Heart left ventricle (tissue), 16 donors: ENCODE results near the gene THSD4. TPM values are rescaled to one million over a fixed set of nuclear protein-coding genes. Genes with fewer than 3 reads are reported as not detected.

Experiments used
- ATAC-seq, 4 donors: fragments of 200-7000 bp; cut with Tn5 transposase; one replicate each; pipeline ENCODE4 v1.9.1; 2020 to 2022; ENCODE audit warnings: moderate library complexity in 4 of 4, mild to moderate bottlenecking in 3 of 4, moderate number of reproducible peaks in 1 of 4
- DNase-seq, 5 donors: peaks; one replicate each; pipeline ENCODE4 v3.0.0-alpha.2; 2020
- H3K27ac ChIP-seq, 12 donors: fragments of 200-600 bp; sonication (generic) in 4 of 12; one replicate each; pipeline versions ENCODE4 v1.5.0 to v1.8.0; 2016 to 2022; ENCODE audit warnings: mild to moderate bottlenecking in 2 of 12
- H3K27me3 ChIP-seq, 9 donors: fragments of 200-600 bp; sonication (generic) in 2 of 9; one replicate each; pipeline versions ENCODE4 v1.5.1 to v1.8.0; 2016 to 2022; ENCODE audit warnings: mild to moderate bottlenecking in 3 of 9
- H3K36me3 ChIP-seq, 9 donors: fragments of 200-600 bp; sonication (generic) in 2 of 9; one replicate each; pipeline versions ENCODE4 v1.5.0 to v1.8.0; 2018 to 2022; ENCODE audit warnings: mild to moderate bottlenecking in 2 of 9
- H3K4me1 ChIP-seq, 12 donors: fragments of 200-600 bp; sonication (generic) in 4 of 12; one replicate each; pipeline versions ENCODE4 v1.5.0 to v1.8.0; 2016 to 2022; ENCODE audit warnings: mild to moderate bottlenecking in 3 of 12
- H3K4me3 ChIP-seq, 12 donors: fragments of 200-600 bp; sonication (generic) in 4 of 12; one replicate each; pipeline versions ENCODE4 v1.5.0 to v1.8.0; 2017 to 2022; ENCODE audit warnings: mild to moderate bottlenecking in 9 of 12, moderate library complexity in 4 of 12
- H3K9me3 ChIP-seq, 12 donors: fragments of 200-600 bp; sonication (generic) in 4 of 12; one replicate each; pipeline versions ENCODE4 v1.5.0 to v1.8.0; 2016 to 2022; ENCODE audit warnings: mild to moderate bottlenecking in 1 of 12
- CTCF ChIP-seq, 12 donors: fragments of 200-600 bp; sonication (generic) in 4 of 12; IDR thresholded peaks; one replicate each; pipeline versions ENCODE4 v1.5.0 to v1.8.0; 2018 to 2022; ENCODE audit warnings: antibody characterized with exemption in 12 of 12, mild to moderate bottlenecking in 5 of 12
- POLR2A ChIP-seq, 2 donors: fragments of 450-650 bp; IDR thresholded peaks; one replicate each; pipeline ENCODE4 v1.6.1; 2017; ENCODE audit warnings: antibody characterized with exemption in 2 of 2, mild to moderate bottlenecking in 2 of 2, moderate library complexity in 2 of 2
- WGBS, 4 donors: extraction: QIAGEN DNeasy Blood & Tissue Kit in 2 of 4; methylation state at CpG; one replicate each; pipeline versions ENCODE4 v1.1.5 to v1.1.7; 2013 to 2018; 5-methylcytosine and 5-hydroxymethylcytosine counted together
- intact Hi-C, 10 donors: fragments of 100-400 bp; cut with DNase I; formaldehyde crosslinking; loops; one replicate each; pipeline versions ENCODE4 v1.11.1 to v1.14.2; 2022
- polyA plus RNA-seq, 2 donors: library from polyadenylated mRNA; stranded (reverse); fragments of 200-250 nt; gene quantifications; one replicate each; pipeline ENCODE4 v1.2.3, GENCODE V29; 2013
- total RNA-seq, 9 donors: library from RNA; depleted of rRNA in 2 of 9; stranded (reverse); fragments of >200 nt in 2 of 9; fragmentation: NEBNext Ultra II Directional in 3 of 9; extraction: Animal tissue kit (Norgen Biotek cat#: 25700) in 3 of 9; gene quantifications; one replicate each; pipeline versions ENCODE4 v1.1.0 to v1.2.4, GENCODE V29; 2016 to 2023
- donor health status: ischemic (EF 13 %, LVEDD 7.1; RV severe dilation, severe dysfunction).
- donor health status: healthy with polysubstance abuse.
- donor health status: DM: no; HTN: yes; CAD: no.
- donor health status: DM: no; HTN: no; CAD: no.
- donor health status: ischemic (EF 25% LVEDD 6.9; RV normal size, moderate dysfunction).
- donor health status: ischemic (EF 25% LVEDD 5.7; RV mildly dilated, moderate dysfunction).
- donor health status: healthy.
- donor health status: DM: yes; HTN: yes; CAD: no.
- donor health status: ischemic (EF 35%, LVEDD 5.7; RV mildly dilated, moderate dysfunction).
- donor health status: nonischemic (EF 11% LVEDD 7.7; RV severe dilation, severe dysfunction).
- donor health status: DM: yes; HTN: yes; CAD: no.
- donor health status: PGD.
- donor health status: ischemic (EF 29% LVEDD 5.4; RV normal size, mild dysfunction).
- donor health status: nonischemic (EF 23%, LVEDD 6.1; RV moderate dilation, normal function).

THSD4 gene
- total and polyA plus RNA-seq, 11 donors, result 32.6 to 206 (median 93.2) TPM

- no peak for DNase-seq
- no peaks in the 10 kb centered on the region for H3K36me3 ChIP-seq
- H3K9me3 ChIP-seq, result peaks cover 0 to 3% (median 0%) of the 10 kb centered on the region in 12 donors
- no peak overlapping the region for H3K4me3 ChIP-seq
- no peak overlapping the region for H3K27ac ChIP-seq
- no peaks in the 10 kb centered on the region for H3K27me3 ChIP-seq
- peak in 1 of 4 donors; percentile 8 for ATAC-seq
- WGBS, 4 donors, result 78 to 95% (median 80%) methylated on average over 1 of the region's 1 CpG
- intact Hi-C loops, result no loop called here
- H3K4me1 ChIP-seq, result peaks cover 0 to 17% (median 4%) of the 10 kb centered on the region in 12 donors
- TF ChIP-seq CTCF (IDR thresholded peaks at IDR 0.05), result no peak
- no peak for TF ChIP-seq POLR2A (IDR thresholded peaks at IDR 0.05)
Measured at GRCh38 chr15:71471347-71471746, 356.1 kb downstream of the THSD4 start.

- no peak for DNase-seq
- Histone ChIP-seq H3K4me1 (peaks cover 0 to 17% (median 4%) of the 10 kb centered on the region in 12 donors), H3K27ac (peak overlapping the region in 1 of 12 donors; percentile 32), H3K4me3 (no peak overlapping the region), H3K9me3 (peaks cover 0 to 3% (median 0%) of the 10 kb centered on the region in 12 donors), H3K36me3 (peaks cover 0 to 3% (median 0%) of the 10 kb centered on the region in 9 donors), H3K27me3 (no peaks in the 10 kb centered on the region)
- TF ChIP-seq POLR2A (IDR thresholded peaks at IDR 0.05) (no peak), CTCF (IDR thresholded peaks at IDR 0.05) (no peak)
- WGBS, 4 donors, result 63 to 73% (median 64%) methylated on average over 4 of the region's 4 CpGs
- intact Hi-C loops, result no loop called here
- ATAC-seq, result no peak
Measured at GRCh38 chr15:71472566-71472965, 357.3 kb downstream of the THSD4 start.

GRCh38 chr15:71473751-71474150 is 358.5 kb downstream of the THSD4 start:
- intact Hi-C loops, result no loop called here
- no peak for DNase-seq
- Histone ChIP-seq H3K27me3 (no peaks in the 10 kb centered on the region), H3K27ac (no peak overlapping the region), H3K9me3 (no peaks in the 10 kb centered on the region), H3K4me3 (no peak overlapping the region), H3K36me3 (peaks cover 0 to 3% (median 0%) of the 10 kb centered on the region in 9 donors), H3K4me1 (peaks cover 0 to 17% (median 4%) of the 10 kb centered on the region in 12 donors)
- no peak for ATAC-seq
- WGBS, 4 donors, result 74 to 100% (median 90%) methylated on average over 3 of the region's 3 CpGs
- TF ChIP-seq CTCF (IDR thresholded peaks at IDR 0.05) (no peak), POLR2A (IDR thresholded peaks at IDR 0.05) (no peak)

- TF ChIP-seq POLR2A (IDR thresholded peaks at IDR 0.05), result no peak
- no peak for TF ChIP-seq CTCF (IDR thresholded peaks at IDR 0.05)
- Histone ChIP-seq H3K36me3 (peaks cover 0 to 3% (median 0%) of the 10 kb centered on the region in 9 donors), H3K27me3 (no peaks in the 10 kb centered on the region), H3K4me1 (peaks cover 0 to 15% (median 4%) of the 10 kb centered on the region in 12 donors), H3K27ac (no peak overlapping the region), H3K9me3 (no peaks in the 10 kb centered on the region), H3K4me3 (no peak overlapping the region)
- intact Hi-C loops, result no loop called here
- DNase-seq, result no peak
- 73 to 90% (median 78%) methylated on average over 8 of the region's 8 CpGs for WGBS, 4 donors
- no peak for ATAC-seq
Measured at GRCh38 chr15:71476823-71477222, 361.6 kb downstream of the THSD4 start.
